K562 (cell line): ENCODE measurements around the gene IKBKE. TPM values are rescaled to one million over a fixed set of nuclear protein-coding genes. Genes with fewer than 3 reads are reported as not detected.
"Not testable (repeated sequence)": the region's sequence is repeated elsewhere in the genome, so short reads cannot be mapped to it uniquely, and the experiment has no call there.

Source experiments
- ATAC-seq: fragments of 200-7000 bp; cut with Tn5 transposase; 3 replicates; pipeline ENCODE4 v1.9.1; 2020; ENCODE audit warnings: moderate library complexity
- BruUV-seq: library from RNA; stranded (reverse); fragments of 400-500 nt; replicated peaks from 2 replicates; lab custom pipeline; 2021; lab: Mats Ljungman, UMichigan
- CTCF ChIA-PET: fragments of 300-600 bp; formaldehyde crosslinking; extraction: SDS; loops from one replicate; lab custom pipeline; 2021; ENCODE audit warnings: low intra/inter-chr PET ratio; lab: Yijun Ruan, JAX
- POLR2A ChIA-PET: fragments of 300-600, 350-650 bp; sonication (Branson Sonifier 250); formaldehyde crosslinking; extraction: SDS; loops from one replicate; lab custom pipeline; 2021; ENCODE audit warnings: antibody characterized with exemption, inconsistent platforms; lab: Yijun Ruan, JAX
- DNase-seq, 4 experiments: peaks; one replicate each; pipeline versions ENCODE4 v3.0.0 to v3.0.0-alpha.2; 2011 to 2018; ENCODE audit warnings: low spot score in 3 of 4, mixed read lengths in 3 of 4; ENCODE audit errors: extremely low read depth in 1 of 4
- FAIRE-seq: peaks from 2 replicates; lab custom pipeline; 2011; peaks lifted over from hg19 to GRCh38; lab: Jason Lieb, UNC
- H2AFZ ChIP-seq: 2 replicates; pipeline ENCODE4 v1.6.0; 2011; ENCODE audit warnings: low read depth, low read length, control low read depth, inconsistent platforms
- H3K27ac ChIP-seq: fragments of 200-600 bp; 3 replicates; pipeline ENCODE4 v1.8.0; 2011; ENCODE audit warnings: low read depth, mild to moderate bottlenecking, control low read depth, inconsistent platforms, low read length, moderate library complexity, mixed read lengths; ENCODE audit errors: extremely low read depth
- H3K27me3 ChIP-seq, 2 experiments: fragments of 300-600 bp in 1 of 2; 2 replicates in 1 of 2; 3 replicates in 1 of 2; pipeline versions ENCODE4 v1.6.0 to v1.8.0; 2011; ENCODE audit warnings: inconsistent platforms in 2 of 2, low read length in 2 of 2, mild to moderate bottlenecking in 1 of 2, mixed read lengths in 1 of 2, moderate library complexity in 1 of 2; ENCODE audit not compliant: control insufficient read depth in 2 of 2, insufficient read depth in 2 of 2
- H3K36me3 ChIP-seq: fragments of 300-600 bp; 3 replicates; pipeline ENCODE4 v1.8.0; 2011; ENCODE audit warnings: mild to moderate bottlenecking, low read length, inconsistent platforms; ENCODE audit not compliant: control insufficient read depth, insufficient read depth
- H3K4me1 ChIP-seq, 2 experiments: fragments of 200-600 bp in 1 of 2; replicated peaks in 1 of 2; 2 replicates in 1 of 2; 3 replicates in 1 of 2; pipeline versions ENCODE4 v1.5.1 to v1.8.0; 2011; ENCODE audit warnings: inconsistent platforms in 2 of 2, low read length in 2 of 2, mild to moderate bottlenecking in 1 of 2, mixed read lengths in 1 of 2, moderate library complexity in 1 of 2; ENCODE audit not compliant: control insufficient read depth in 2 of 2, insufficient read depth in 2 of 2
- H3K4me2 ChIP-seq: 2 replicates; pipeline ENCODE4 v1.6.1; 2011; ENCODE audit warnings: low read length, control low read depth, inconsistent platforms, mixed read lengths; ENCODE audit not compliant: insufficient read depth
- H3K4me3 ChIP-seq: fragments of 200-600 bp; sonication (generic), shearing (Covaris generic); 2 replicates; pipeline ENCODE4 v1.5.1; 2016; ENCODE audit warnings: control low read depth, inconsistent platforms
- H3K79me2 ChIP-seq: fragments of 200-600 bp; 3 replicates; pipeline ENCODE4 v1.8.0; 2011; ENCODE audit warnings: low read length, inconsistent platforms; ENCODE audit not compliant: control insufficient read depth, insufficient read depth
- H3K9ac ChIP-seq, 2 experiments: 2 replicates each; pipeline versions ENCODE4 v1.6.0 to v1.6.1; 2011; ENCODE audit warnings: low read depth in 2 of 2, low read length in 2 of 2, control low read depth in 1 of 2, inconsistent platforms in 1 of 2, mild to moderate bottlenecking in 1 of 2, mixed read lengths in 1 of 2; ENCODE audit not compliant: insufficient read depth in 1 of 2
- H3K9me1 ChIP-seq: one replicate; pipeline ENCODE4 v1.6.0; 2011; ENCODE audit warnings: inconsistent platforms, mild to moderate bottlenecking, low read length, moderate library complexity; ENCODE audit not compliant: control insufficient read depth, insufficient read depth
- H3K9me3 ChIP-seq: replicated peaks from 2 replicates; pipeline ENCODE4 v1.5.1; 2011; ENCODE audit warnings: low read depth, low read length, inconsistent platforms; ENCODE audit not compliant: control insufficient read depth, insufficient read depth
- H4K20me1 ChIP-seq: replicated peaks from 2 replicates; pipeline ENCODE4 v1.6.1; 2011; ENCODE audit warnings: low read length, inconsistent platforms, mixed read lengths; ENCODE audit not compliant: control insufficient read depth, insufficient read depth
- ATF1 ChIP-seq, 2 experiments: fragments of 450-650 bp in 1 of 2; IDR thresholded peaks; 2 replicates each; pipeline ENCODE4 v1.6.1; 2016; ENCODE audit warnings: missing compliant biosample characterization in 1 of 2, missing genetic modification characterization in 1 of 2
- CGGBP1 ChIP-seq: fragments of 250-450 bp; sonication (Bioruptor Pico); IDR thresholded peaks from 2 replicates; pipeline ENCODE4 v1.9.0; 2021; ENCODE audit warnings: mild to moderate bottlenecking
- DNMT1 ChIP-seq: fragments of 450-650 bp; IDR thresholded peaks from 2 replicates; pipeline ENCODE4 v1.6.1; 2016; ENCODE audit warnings: antibody characterized with exemption, mild to moderate bottlenecking
- EP300 ChIP-seq: IDR thresholded peaks from 2 replicates; pipeline ENCODE4 v1.6.1; 2012; ENCODE audit warnings: low read length, improper control_type of control experiment
- ETV1 ChIP-seq: fragments of 450-650 bp; conservative IDR thresholded peaks from 2 replicates; pipeline ENCODE4 v1.6.1; 2016; ENCODE audit warnings: missing genetic modification characterization, control low read depth, low read depth, missing compliant biosample characterization
- HDAC6 ChIP-seq: IDR thresholded peaks from 2 replicates; pipeline ENCODE4 v1.6.1; 2012; ENCODE audit warnings: low read depth, mild to moderate bottlenecking, control low read depth, inconsistent platforms, low read length, moderate library complexity
- HDGF ChIP-seq: fragments of 450-650 bp; IDR thresholded peaks from 2 replicates; pipeline ENCODE4 v1.6.1; 2016
- IRF2 ChIP-seq: sonication (generic); formaldehyde crosslinking; IDR thresholded peaks from 2 replicates; pipeline ENCODE4 v1.8.1; 2022; ENCODE audit warnings: mild to moderate bottlenecking, missing genetic modification reagents
- MEF2D ChIP-seq: conservative IDR thresholded peaks from 2 replicates; pipeline ENCODE4 v1.6.1; 2016; ENCODE audit warnings: low read depth, missing genetic modification characterization, missing compliant biosample characterization
- PRMT5 ChIP-seq: sonication (generic); formaldehyde crosslinking; IDR thresholded peaks from 2 replicates; pipeline ENCODE4 v1.5.0; 2020; ENCODE audit warnings: missing genetic modification reagents
- RB1 ChIP-seq: fragments of 450-650 bp; IDR thresholded peaks from 2 replicates; pipeline ENCODE4 v1.6.1; 2017; ENCODE audit warnings: low read depth, mild to moderate bottlenecking
- STAT6 ChIP-seq: sonication (generic); formaldehyde crosslinking; IDR thresholded peaks from 2 replicates; pipeline ENCODE4 v1.8.1; 2023; ENCODE audit warnings: mild to moderate bottlenecking, missing genetic modification reagents
- ZBTB1 ChIP-seq: sonication (generic); formaldehyde crosslinking; IDR thresholded peaks from 2 replicates; pipeline ENCODE4 v1.8.1; 2023; ENCODE audit warnings: missing genetic modification reagents, low read depth, mild to moderate bottlenecking, borderline replicate concordance
- ZNF121 ChIP-seq: sonication (generic); formaldehyde crosslinking; conservative IDR thresholded peaks from 2 replicates; pipeline ENCODE4 v1.8.0; 2022; ENCODE audit warnings: missing genetic modification reagents
- ZNF444 ChIP-seq: fragments of 250-450 bp; sonication (Bioruptor Pico); IDR thresholded peaks from 2 replicates; pipeline ENCODE4 v1.4.0; 2020; ENCODE audit warnings: mild to moderate bottlenecking, moderate library complexity
- ZNF717 ChIP-seq: fragments of 250-450 bp; sonication (Bioruptor Pico); IDR thresholded peaks from 2 replicates; pipeline ENCODE4 v1.5.0; 2021
- WGBS: fragments of 100-300 bp; shearing (Covaris generic); methylation state at CpG from one replicate; pipeline ENCODE4 v1.1.6; 2016; ENCODE audit warnings: low coverage, mixed read lengths; ENCODE audit not compliant: insufficient coverage; ENCODE audit errors: missing lambda C conversion rate; 5-methylcytosine and 5-hydroxymethylcytosine counted together
- in situ Hi-C: fragments of 300-500 bp; cut with MboI; formaldehyde crosslinking; loops from 4 replicates; pipeline ENCODE4 v1.15.0; 2018; ENCODE audit warnings: inconsistent platforms, mixed read lengths
- intact Hi-C: fragments of 100-400 bp; cut with micrococcal nuclease; formaldehyde crosslinking; loops from 2 replicates; pipeline ENCODE4 v1.14.2; 2022
- polyA plus RNA-seq, 8 experiments: library from polyadenylated mRNA; depleted of rRNA in 4 of 8; stranded (reverse) in 5 of 8; unstranded in 3 of 8; fragments of >200 nt; fragmentation: Nextera tagmentation in 2 of 8; fragmentation: Illumina TruSeq in 1 of 8; extraction: Ambion mirVana in 2 of 8; extraction: Trizol in 1 of 8; gene quantifications; 2 replicates each; pipeline versions ENCODE4 v1.2.1 to v1.2.3, GENCODE V29; 2011 to 2014; ENCODE audit warnings: inconsistent platforms in 1 of 8, missing spikeins in 1 of 8
- total RNA-seq, 7 experiments: library from RNA; depleted of rRNA in 6 of 7; stranded (reverse); fragments of >200 nt in 6 of 7; fragmentation: Illumina TruSeq in 2 of 7; extraction: Trizol in 2 of 7; gene quantifications; 2 replicates each; pipeline versions ENCODE4 v1.2.1 to v1.2.3, GENCODE V29; 2011 to 2021; ENCODE audit warnings: low replicate concordance in 1 of 7

IKBKE gene
- total and polyA plus RNA-seq, 9 of the 15 experiments (the other 6 are each of a cell fraction or from before 2014, with no cell fraction given) = 2.3 to 9.0 (median 4.8) TPM

- peak; percentile 82 for TF ChIP-seq ZNF121 (CRISPR knock-in tag)
- DNase-seq, H3K9ac ChIP-seq, FAIRE-seq, H3K9me3 ChIP-seq, intact Hi-C loops, in situ Hi-C loops, POLR2A ChIA-PET, CTCF ChIA-PET, H3K79me2 ChIP-seq, H3K36me3 ChIP-seq, H3K4me2 ChIP-seq, H4K20me1 ChIP-seq, H3K9me1 ChIP-seq, ATAC-seq, H3K4me3 ChIP-seq, H3K27me3 ChIP-seq, H2AFZ ChIP-seq, H3K27ac ChIP-seq, BruUV-seq: not testable (repeated sequence)
- WGBS = 11% methylated on average over 1 of the region's 1 CpG
- H3K4me1 ChIP-seq = peaks cover 9 to 11% of the 10 kb centered on the region in 2 experiments
These were observed 13.6 kb downstream of the IKBKE start for GRCh38 chr1:206483864-206484263.

GRCh38 chr1:206484901-206485300 lies 14.6 kb downstream of the IKBKE start:
- Histone ChIP-seq H3K27me3 (no peaks in the 10 kb centered on the region), H3K4me2 (no peak overlapping the region), H3K9ac (no peak overlapping the region; a peak in 1 of 4 replicates), H3K79me2 (no peaks in the 10 kb centered on the region), H3K9me3 (no peaks in the 10 kb centered on the region), H3K4me1 (peaks cover 5 to 11% of the 10 kb centered on the region in 2 experiments), H2AFZ (peak overlapping the region; percentile 22; the same call in 1 of the 2 replicates), H4K20me1 (no peaks in the 10 kb centered on the region), H3K27ac (no peak overlapping the region), H3K9me1 (no peaks in the 10 kb centered on the region), H3K36me3 (no peaks in the 10 kb centered on the region), H3K4me3 (no peak overlapping the region)
- BruUV-seq = no TSS peak
- ChIA-PET CTCF (no interaction called here), POLR2A (no interaction called here)
- FAIRE-seq (no peak), ATAC-seq (no peak), DNase-seq (no peak)
- 42% methylated on average over 10 of the region's 10 CpGs for WGBS
- intact Hi-C loops (no loop called here), in situ Hi-C loops (loop anchor here (5.0 kb wide), 2 partner anchors 97 to 427 kb away; no protein-coding TSS in a partner anchor)
- TF ChIP-seq ETV1 (tag) (no peak), STAT6 (CRISPR knock-in tag) (no peak), CGGBP1 (CRISPR knock-in tag) (no peak), MEF2D (tag) (no peak), PRMT5 (CRISPR knock-in tag) (no peak), DNMT1 (no peak), IRF2 (no peak), ZBTB1 (CRISPR knock-in tag) (no peak), ZNF444 (CRISPR knock-in tag) (no peak), HDAC6 (no peak), RB1 (no peak), HDGF (no peak), EP300 (no peak), ZNF717 (CRISPR knock-in tag) (no peak), ATF1 (CRISPR knock-in tag; IDR thresholded peaks at IDR 0.05) (no peak), ATF1 (tag; IDR thresholded peaks at IDR 0.05) (no peak)
